ENCODE results near the gene SCAMP1.

DNA sequence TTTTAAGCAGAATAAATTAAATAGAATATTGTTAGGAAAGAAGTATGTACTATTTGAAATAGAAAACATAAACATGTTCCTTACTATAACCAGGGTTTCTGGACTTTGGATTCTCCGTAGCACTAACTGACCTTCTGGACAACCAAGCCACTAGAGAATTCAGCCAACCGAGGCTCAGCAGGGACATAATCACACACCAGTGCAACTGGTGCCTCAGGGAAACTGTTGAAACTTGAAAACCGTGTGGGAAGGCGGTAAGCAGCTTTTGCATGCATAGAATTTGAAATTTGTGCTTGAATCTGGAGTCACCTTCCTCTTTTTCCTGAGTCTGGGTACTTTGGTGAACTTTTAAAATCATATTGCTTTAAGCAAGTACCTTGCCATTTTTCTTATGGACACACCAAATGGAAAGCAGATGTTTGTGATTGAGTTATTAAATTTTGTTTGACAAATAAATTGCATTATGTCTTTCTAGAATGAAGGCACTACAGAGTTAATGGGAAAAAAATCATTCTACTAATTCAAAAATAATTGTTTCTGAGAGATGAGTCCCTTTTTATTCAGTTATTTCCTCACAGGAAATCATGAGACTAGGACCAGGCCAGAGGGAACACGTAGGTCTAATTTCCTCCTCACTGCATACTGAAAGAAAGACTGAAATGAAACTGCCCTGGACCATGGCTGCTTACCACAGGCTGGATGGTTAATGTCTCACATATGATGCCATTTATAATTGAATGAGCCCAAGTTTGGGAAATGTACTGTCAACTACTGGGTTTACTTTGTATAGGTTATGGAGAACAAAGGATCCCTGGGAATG, 20.6 kb upstream of the SCAMP1 start:
- no peak for TF ChIP-seq GATA2 (IDR thresholded peaks at IDR 0.05; ENCODE audit: low read depth, low read length)
- TF ChIP-seq GATA3 (IDR thresholded peaks at IDR 0.05; ENCODE audit: low read depth, low read length) = no peak

All from SH-SY5Y (cell line).